ENCODE data around the gene SH2D3C.

DNA sequence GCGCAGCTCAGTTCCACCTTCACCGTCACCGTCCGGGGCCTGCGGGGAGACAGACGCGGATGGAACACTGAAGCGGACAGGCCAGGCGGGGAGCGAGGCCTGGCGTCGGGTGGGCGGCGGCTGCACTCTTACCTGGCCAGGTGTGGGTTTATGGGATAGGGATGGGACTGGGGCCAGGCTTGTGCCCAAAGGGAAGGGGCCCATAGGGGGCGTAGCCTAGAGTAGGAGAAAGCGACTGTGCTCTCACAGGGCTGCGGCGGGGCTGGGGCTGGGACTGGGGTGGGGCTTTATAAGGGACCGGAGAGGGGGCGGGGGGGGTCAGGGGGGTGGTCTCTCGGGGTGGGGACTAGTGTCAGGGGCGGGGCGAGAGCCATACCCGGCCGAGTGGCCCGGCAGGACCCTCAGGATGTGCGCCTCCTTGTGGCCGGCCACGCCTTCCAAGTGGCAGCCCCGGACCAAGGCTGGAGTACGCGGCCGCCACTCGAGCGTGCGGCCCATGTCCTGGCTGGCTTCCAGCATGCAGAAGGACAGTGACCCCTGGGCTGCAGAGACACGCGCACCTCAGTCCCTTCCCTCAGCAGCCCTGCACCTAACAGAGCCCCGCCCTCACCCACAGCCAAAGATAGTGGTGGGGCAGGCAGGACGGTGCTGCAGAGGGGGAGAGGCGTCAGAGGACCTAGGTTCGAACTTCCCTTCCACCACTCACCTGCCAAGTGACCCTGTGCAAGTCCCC is 47.0 kb upstream of the SH2D3C start:
- TF ChIP-seq, protein P1, sequence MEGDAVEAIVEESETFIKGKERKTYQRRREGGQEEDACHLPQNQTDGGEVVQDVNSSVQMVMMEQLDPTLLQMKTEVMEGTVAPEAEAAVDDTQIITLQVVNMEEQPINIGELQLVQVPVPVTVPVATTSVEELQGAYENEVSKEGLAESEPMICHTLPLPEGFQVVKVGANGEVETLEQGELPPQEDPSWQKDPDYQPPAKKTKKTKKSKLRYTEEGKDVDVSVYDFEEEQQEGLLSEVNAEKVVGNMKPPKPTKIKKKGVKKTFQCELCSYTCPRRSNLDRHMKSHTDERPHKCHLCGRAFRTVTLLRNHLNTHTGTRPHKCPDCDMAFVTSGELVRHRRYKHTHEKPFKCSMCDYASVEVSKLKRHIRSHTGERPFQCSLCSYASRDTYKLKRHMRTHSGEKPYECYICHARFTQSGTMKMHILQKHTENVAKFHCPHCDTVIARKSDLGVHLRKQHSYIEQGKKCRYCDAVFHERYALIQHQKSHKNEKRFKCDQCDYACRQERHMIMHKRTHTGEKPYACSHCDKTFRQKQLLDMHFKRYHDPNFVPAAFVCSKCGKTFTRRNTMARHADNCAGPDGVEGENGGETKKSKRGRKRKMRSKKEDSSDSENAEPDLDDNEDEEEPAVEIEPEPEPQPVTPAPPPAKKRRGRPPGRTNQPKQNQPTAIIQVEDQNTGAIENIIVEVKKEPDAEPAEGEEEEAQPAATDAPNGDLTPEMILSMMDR (IDR thresholded peaks at IDR 0.05 in 4 of 5, conservative IDR thresholded peaks at IDR 0.05 in 1 of 5), result peak in 4 of 5 experiments; percentile 24 to 41 (median 28)
- TF ChIP-seq POLR2A (IDR thresholded peaks at IDR 0.05), result no peak

Measured in gastrocnemius medialis (tissue), 4 donors.